ENCODE measurements around the gene ZNF524. TPM values are rescaled to one million over a fixed set of nuclear protein-coding genes. Genes with fewer than 3 reads are reported as not detected.

The ZNF524 gene
- total and polyA plus RNA-seq, 9 of the 15 experiments (the other 6 are each of a cell fraction or from before 2014, with no cell fraction given) = 0.08 to 15.6 (median 2.9) TPM

DNA sequence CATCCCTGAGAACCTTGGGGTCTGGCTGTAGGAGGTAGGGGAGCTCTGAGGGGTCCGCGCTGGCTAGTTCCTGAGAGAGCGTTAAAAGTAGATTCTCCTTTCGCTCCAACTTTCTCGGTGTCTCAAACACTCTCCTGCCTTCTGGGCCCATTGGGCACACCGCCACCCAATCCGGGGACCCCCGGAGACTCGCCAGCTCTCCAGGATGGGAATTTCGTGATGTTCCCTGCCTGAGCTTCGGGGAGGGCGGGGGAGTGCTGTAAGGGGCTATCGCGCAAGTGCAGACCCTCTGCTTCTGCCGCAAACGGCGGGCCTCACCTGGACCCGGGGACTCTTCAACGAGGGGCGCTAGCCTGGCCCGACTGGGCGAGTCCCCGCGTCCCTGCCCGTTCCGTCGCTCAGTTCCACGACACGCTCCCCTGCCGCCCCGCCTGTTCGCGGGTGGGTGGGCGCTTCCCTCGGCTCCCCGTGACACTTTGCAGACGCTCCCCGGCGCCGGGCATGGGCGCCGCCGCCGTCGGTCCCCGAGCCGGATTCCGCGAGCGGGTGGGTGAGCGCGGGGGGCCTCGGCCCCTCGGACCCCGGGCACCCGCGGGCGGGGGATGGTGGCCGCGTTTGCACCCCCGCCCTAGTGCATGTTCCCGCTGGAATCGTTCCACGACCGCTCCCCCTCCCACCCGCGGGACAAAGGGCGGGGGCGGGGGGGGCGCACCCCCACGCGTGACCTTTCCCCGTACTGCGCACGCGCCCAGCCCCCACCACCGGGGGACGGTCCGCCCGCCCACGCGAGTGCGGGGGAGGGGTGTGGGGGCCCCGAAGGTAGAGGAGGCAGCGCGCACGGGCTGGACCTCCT, 47.9 kb downstream of the ZNF524 start, which contains the start of gene CCDC106 (continued):
- TF ChIP-seq ZNF263 (CRISPR knock-in tag; IDR thresholded peaks at IDR 0.05; ENCODE audit: borderline replicate concordance) (no peak; the same call in 1 of the 2 replicates), EP400 (IDR thresholded peaks at IDR 0.05) (peak; percentile 69), ZNF507 (tag; conservative IDR thresholded peaks at IDR 0.05) (no peak), TSC22D4 (tag; IDR thresholded peaks at IDR 0.05) (no peak), ZNF232 (CRISPR knock-in tag; IDR thresholded peaks at IDR 0.05) (0 out of 2 replicates have a peak, but pooled peaks have one; percentile 57), ZNF165 (CRISPR knock-in tag; IDR thresholded peaks at IDR 0.05; ENCODE audit: borderline replicate concordance) (no peak), RFX7 (CRISPR knock-in tag; IDR thresholded peaks at IDR 0.05) (no peak), ETV1 (tag; conservative IDR thresholded peaks at IDR 0.05; ENCODE audit: low read depth) (no peak), ETV5 (CRISPR knock-in tag; IDR thresholded peaks at IDR 0.05; ENCODE audit: low read depth) (no peak), THAP12 (CRISPR knock-in tag; IDR thresholded peaks at IDR 0.05) (peak; percentile 51; the same call in 1 of the 2 replicates), MLLT1 (IDR thresholded peaks at IDR 0.05) (peak in 1 of 2 experiments; percentile 41; a peak in 1 of 4 replicates), MLX (CRISPR knock-in tag; conservative IDR thresholded peaks at IDR 0.05) (no peak), MEF2A (IDR thresholded peaks at IDR 0.05; ENCODE audit: control insufficient read depth, low read depth, low read length) (no peak), HMGN3 (IDR thresholded peaks at IDR 0.05; ENCODE audit: borderline replicate concordance, extremely low read depth, insufficient read length, low read depth, low read length) (peak; percentile 53), TRIM24 (IDR thresholded peaks at IDR 0.05) (peak in 1 of 2 experiments; percentile 45; a peak in 1 of 4 replicates), STAT5A (IDR thresholded peaks at IDR 0.05; ENCODE audit: borderline replicate concordance, low read length) (no peak), HCFC1 (IDR thresholded peaks at IDR 0.05; ENCODE audit: low read depth, low read length) (peak; percentile 25; the same call in 1 of the 2 replicates), ZNF395 (CRISPR knock-in tag; IDR thresholded peaks at IDR 0.05) (no peak), ILK (tag; IDR thresholded peaks at IDR 0.05; ENCODE audit: borderline replicate concordance, low read depth) (no peak), SMAD4 (CRISPR knock-in tag; conservative IDR thresholded peaks at IDR 0.05) (peak; percentile 57), PHB (CRISPR knock-in tag; IDR thresholded peaks at IDR 0.05) (no peak)
